ENCODE results near the gene RRP36. TPM values are rescaled to one million over a fixed set of nuclear protein-coding genes. Genes with fewer than 3 reads are reported as not detected.

Gene RRP36
- total RNA-seq, 1 donor from 2014 or later: 21.7 TPM

GRCh38 chr6:43006251-43006650 is 15.2 kb upstream of the RRP36 start:
- ATAC-seq (no peak), DNase-seq (ENCODE audit: low spot score) (no peak)

- no peak for DNase-seq (ENCODE audit: low spot score)
Observed at GRCh38 chr6:43007126-43007525, 14.3 kb upstream of the RRP36 start.

GRCh38 chr6:43009124-43009523 is 12.3 kb upstream of the RRP36 start:
- DNase-seq (ENCODE audit: low spot score): no peak
- no peak for ATAC-seq

More at GRCh38 chr6:43007126-43007525, 14.3 kb upstream of the RRP36 start:
- no peak for ATAC-seq

GRCh38 chr6:43011207-43011606 is 10.2 kb upstream of the RRP36 start:
- no peak for ATAC-seq
- DNase-seq (ENCODE audit: low spot score): no peak

- DNase-seq (ENCODE audit: low spot score) (no peak), ATAC-seq (no peak)
Observed at GRCh38 chr6:43012364-43012763, 9.1 kb upstream of the RRP36 start.

GRCh38 chr6:43013097-43013842 is 8.2 kb upstream of the RRP36 start:
- DNase-seq (ENCODE audit: low spot score) (no peak), ATAC-seq (no peak)

GRCh38 chr6:43013843-43014433 is 7.5 kb upstream of the RRP36 start, which contains the start of the genes KLHDC3 and MEA1:
Gene KLHDC3 (plus strand): TSS chr6:43014249. CDS start chr6:43017193, 2,944 bp downstream.
Gene MEA1 (minus strand): TSS chr6:43013946. CDS start chr6:43013813, 133 bp downstream.
- peak; percentile 97 for ATAC-seq
- DNase-seq (ENCODE audit: low spot score): peak; percentile 99

- ATAC-seq: no peak
Observed at GRCh38 chr6:43014434-43014909, 7.0 kb upstream of the RRP36 start.

GRCh38 chr6:43016176-43016942 is 5.1 kb upstream of the RRP36 start:
- no peak for DNase-seq (ENCODE audit: low spot score)
- no peak for ATAC-seq

More at GRCh38 chr6:43014434-43014909, 7.0 kb upstream of the RRP36 start:
- no peak for DNase-seq (ENCODE audit: low spot score)

- DNase-seq (ENCODE audit: low spot score): no peak
Observed at GRCh38 chr6:43016943-43017334, 4.5 kb upstream of the RRP36 start.

GRCh38 chr6:43019152-43019551 is 2.3 kb upstream of the RRP36 start:
- no peak for DNase-seq (ENCODE audit: low spot score)
- ATAC-seq: no peak

More at GRCh38 chr6:43016943-43017334, 4.5 kb upstream of the RRP36 start:
- ATAC-seq: no peak

- no peak for DNase-seq (ENCODE audit: low spot score)
- no peak for ATAC-seq
Observed at GRCh38 chr6:43020052-43020705, 1.2 kb upstream of the RRP36 start.

- ATAC-seq (peak; percentile 15), DNase-seq (ENCODE audit: low spot score) (no peak)
Observed at GRCh38 chr6:43020847-43021246, 576 bp upstream of the RRP36 start.

- DNase-seq (ENCODE audit: low spot score) (no peak), ATAC-seq (no peak)
Observed at GRCh38 chr6:43024436-43024835, 3.0 kb downstream of the RRP36 start.

- DNase-seq (ENCODE audit: low spot score): no peak
- ATAC-seq: no peak
Observed at GRCh38 chr6:43026365-43026764, 4.9 kb downstream of the RRP36 start.

- ATAC-seq (no peak), DNase-seq (ENCODE audit: low spot score) (no peak)
Observed at GRCh38 chr6:43029120-43029519, 7.7 kb downstream of the RRP36 start.

- no peak for ATAC-seq
Observed at GRCh38 chr6:43032326-43032725, 10.9 kb downstream of the RRP36 start.

GRCh38 chr6:43033496-43034189 is 12.2 kb downstream of the RRP36 start:
- DNase-seq (ENCODE audit: low spot score) (no peak), ATAC-seq (no peak)

More at GRCh38 chr6:43032326-43032725, 10.9 kb downstream of the RRP36 start:
- DNase-seq (ENCODE audit: low spot score): no peak

- DNase-seq (ENCODE audit: low spot score): no peak
Observed at GRCh38 chr6:43034190-43034525, 12.7 kb downstream of the RRP36 start.

GRCh38 chr6:43035495-43036194 is 14.2 kb downstream of the RRP36 start:
- ATAC-seq (peak; percentile 92), DNase-seq (ENCODE audit: low spot score) (peak; percentile 72)

More at GRCh38 chr6:43034190-43034525, 12.7 kb downstream of the RRP36 start:
- ATAC-seq: no peak
